ENCODE measurements around the gene FAM83F.

Gene FAM83F

DNA sequence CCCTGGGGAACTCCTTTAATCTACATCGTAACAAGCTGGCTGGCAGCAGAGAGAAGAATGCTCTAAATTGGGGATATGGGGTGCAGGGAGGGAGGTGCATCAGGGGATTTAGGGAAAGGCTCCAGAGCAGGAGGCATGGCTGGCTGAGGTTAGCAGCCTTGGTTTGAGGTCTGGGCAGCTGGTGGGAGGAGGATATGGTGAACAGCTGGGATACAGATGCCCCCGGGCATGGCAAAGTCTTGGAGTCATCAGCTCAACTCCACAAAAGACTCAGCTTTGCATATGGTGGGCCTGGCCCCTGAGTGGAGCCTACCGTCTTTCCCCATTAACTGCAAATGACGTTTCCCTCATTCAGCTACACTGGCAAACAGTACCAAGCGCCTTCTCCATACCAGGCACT lies 5.4 kb downstream of the FAM83F start:
- no peak for DNase-seq (ENCODE audit: low read depth, low spot score)
- TF ChIP-seq, protein P1, sequence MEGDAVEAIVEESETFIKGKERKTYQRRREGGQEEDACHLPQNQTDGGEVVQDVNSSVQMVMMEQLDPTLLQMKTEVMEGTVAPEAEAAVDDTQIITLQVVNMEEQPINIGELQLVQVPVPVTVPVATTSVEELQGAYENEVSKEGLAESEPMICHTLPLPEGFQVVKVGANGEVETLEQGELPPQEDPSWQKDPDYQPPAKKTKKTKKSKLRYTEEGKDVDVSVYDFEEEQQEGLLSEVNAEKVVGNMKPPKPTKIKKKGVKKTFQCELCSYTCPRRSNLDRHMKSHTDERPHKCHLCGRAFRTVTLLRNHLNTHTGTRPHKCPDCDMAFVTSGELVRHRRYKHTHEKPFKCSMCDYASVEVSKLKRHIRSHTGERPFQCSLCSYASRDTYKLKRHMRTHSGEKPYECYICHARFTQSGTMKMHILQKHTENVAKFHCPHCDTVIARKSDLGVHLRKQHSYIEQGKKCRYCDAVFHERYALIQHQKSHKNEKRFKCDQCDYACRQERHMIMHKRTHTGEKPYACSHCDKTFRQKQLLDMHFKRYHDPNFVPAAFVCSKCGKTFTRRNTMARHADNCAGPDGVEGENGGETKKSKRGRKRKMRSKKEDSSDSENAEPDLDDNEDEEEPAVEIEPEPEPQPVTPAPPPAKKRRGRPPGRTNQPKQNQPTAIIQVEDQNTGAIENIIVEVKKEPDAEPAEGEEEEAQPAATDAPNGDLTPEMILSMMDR (IDR thresholded peaks at IDR 0.05; ENCODE audit: low read depth, low read length): no peak
- H3K4me3 ChIP-seq (ENCODE audit: low read depth, low read length): no peak overlapping the region
- in situ Hi-C loops (cut with HindIII; ENCODE audit: low sequenced_read_pairs): no loop called here

- DNase-seq (ENCODE audit: low read depth, low spot score): no peak
- in situ Hi-C loops (cut with HindIII; ENCODE audit: low sequenced_read_pairs): no loop called here
- no peak overlapping the region for H3K4me3 ChIP-seq (ENCODE audit: low read depth, low read length)
- TF ChIP-seq, protein P1 (IDR thresholded peaks at IDR 0.05; ENCODE audit: low read depth, low read length): no peak
Observed at GRCh38 chr22:40001106-40001505, 6.4 kb downstream of the FAM83F start.

- no peak for DNase-seq (ENCODE audit: low read depth, low spot score)
- no peak overlapping the region for H3K4me3 ChIP-seq (ENCODE audit: low read depth, low read length)
Observed at GRCh38 chr22:40001800-40002577, 7.2 kb downstream of the FAM83F start.

GRCh38 chr22:40002935-40003715 lies 8.4 kb downstream of the FAM83F start:
- no peak overlapping the region for H3K4me3 ChIP-seq (ENCODE audit: low read depth, low read length)
- in situ Hi-C loops (cut with HindIII; ENCODE audit: low sequenced_read_pairs): no loop called here
- TF ChIP-seq, protein P1 (IDR thresholded peaks at IDR 0.05; ENCODE audit: low read depth, low read length): no peak
- no peak for DNase-seq (ENCODE audit: low read depth, low spot score)

More at GRCh38 chr22:40001800-40002577, 7.2 kb downstream of the FAM83F start:
- TF ChIP-seq, protein P1 (IDR thresholded peaks at IDR 0.05; ENCODE audit: low read depth, low read length): no peak
- in situ Hi-C loops (cut with HindIII; ENCODE audit: low sequenced_read_pairs): no loop called here

- TF ChIP-seq, protein P1 (IDR thresholded peaks at IDR 0.05; ENCODE audit: low read depth, low read length): no peak
- no peak for DNase-seq (ENCODE audit: low read depth, low spot score)
- H3K4me3 ChIP-seq (ENCODE audit: low read depth, low read length): no peak overlapping the region
- in situ Hi-C loops (cut with HindIII; ENCODE audit: low sequenced_read_pairs): no loop called here
Observed at GRCh38 chr22:40004836-40005235, 10.1 kb downstream of the FAM83F start.

- DNase-seq (ENCODE audit: low read depth, low spot score): no peak
- H3K4me3 ChIP-seq (ENCODE audit: low read depth, low read length): no peak overlapping the region
- TF ChIP-seq, protein P1 (IDR thresholded peaks at IDR 0.05; ENCODE audit: low read depth, low read length): no peak
- in situ Hi-C loops (cut with HindIII; ENCODE audit: low sequenced_read_pairs): no loop called here
Observed at GRCh38 chr22:40006641-40007040, 11.9 kb downstream of the FAM83F start.
